HCT116 (cell line): ENCODE results near the gene HDAC7. TPM values are rescaled to one million over a fixed set of nuclear protein-coding genes. Genes with fewer than 3 reads are reported as not detected.

Source experiments
- ATAC-seq: fragments of 200-7000 bp; cut with Tn5 transposase; 2 replicates; pipeline ENCODE4 v1.9.1; 2020; ENCODE audit warnings: mild to moderate bottlenecking, moderate library complexity
- BruUV-seq: library from RNA; stranded (reverse); fragments of 400-500 nt; replicated peaks from 2 replicates; lab custom pipeline; 2021; lab: Mats Ljungman, UMichigan
- CTCF ChIA-PET: fragments of 300-600 bp; sonication (Branson Sonifier 250); formaldehyde crosslinking; loops from one replicate; lab custom pipeline; 2021; ENCODE audit warnings: antibody characterized with exemption; lab: Charles Lee
- POLR2A ChIA-PET: fragments of 300-600, 350-600 bp; sonication (Branson Sonifier 250); formaldehyde crosslinking; loops from one replicate; lab custom pipeline; 2021; ENCODE audit warnings: antibody characterized with exemption; lab: Charles Lee
- RAD21 ChIA-PET, 2 experiments: fragments of 300-600 bp; sonication (Branson Sonifier 250); formaldehyde crosslinking; loops; one replicate each; lab custom pipeline; 2023; ENCODE audit warnings: low total read pairs in 2 of 2; ENCODE audit not compliant: uncharacterized antibody in 2 of 2, unreplicated experiment in 2 of 2, low non-redundant PET in 1 of 2; lab: Charles Lee
- DNase-seq: peaks from one replicate; pipeline ENCODE4 v3.0.0-alpha.2; 2010; ENCODE audit warnings: low read depth, low spot score
- H2AFZ ChIP-seq: fragments of 200-600 bp; shearing (Covaris generic), sonication (generic); 2 replicates; pipeline ENCODE4 v1.6.1; 2017; ENCODE audit warnings: low read depth, mixed run types, mixed read lengths, antibody characterized with exemption, low read length; ENCODE audit not compliant: poor library complexity, severe bottlenecking
- H3K27ac ChIP-seq: 2 replicates; pipeline ENCODE4 v1.5.1; 2012; ENCODE audit warnings: low read depth, low read length
- H3K27me3 ChIP-seq: fragments of 200-600 bp; sonication (generic); 2 replicates; pipeline ENCODE4 v1.6.1; 2016; ENCODE audit warnings: mixed run types, low read length, mixed read lengths; ENCODE audit not compliant: insufficient read depth
- H3K36me3 ChIP-seq, 2 experiments: fragments of 200-500 bp in 1 of 2; fragments of 200-600 bp in 1 of 2; sonication (Bioruptor generic) in 1 of 2; sonication (generic) in 1 of 2; 2 replicates each; pipeline versions ENCODE4 v1.5.1 to v1.6.1; 2014 to 2016; ENCODE audit warnings: low read length in 2 of 2, inconsistent platforms in 1 of 2, mixed read lengths in 1 of 2, mixed run types in 1 of 2; ENCODE audit not compliant: insufficient read depth in 2 of 2, control insufficient read depth in 1 of 2
- H3K4me1 ChIP-seq, 2 experiments: fragments of 200-600 bp in 1 of 2; sonication (generic) in 1 of 2; 2 replicates each; pipeline versions ENCODE4 v1.5.1 to v1.6.1; 2012 to 2017; ENCODE audit warnings: low read length in 2 of 2, inconsistent platforms in 1 of 2, mild to moderate bottlenecking in 1 of 2, mixed read lengths in 1 of 2, mixed run types in 1 of 2, moderate library complexity in 1 of 2; ENCODE audit not compliant: insufficient read depth in 2 of 2, control insufficient read depth in 1 of 2
- H3K4me2 ChIP-seq: fragments of 200-600 bp; sonication (generic); 2 replicates; pipeline ENCODE4 v1.6.1; 2017; ENCODE audit warnings: mixed run types, low read length, mixed read lengths
- H3K4me3 ChIP-seq, 2 experiments: fragments of 200-600 bp in 1 of 2; sonication (generic) in 1 of 2; replicated peaks in 1 of 2; 2 replicates each; pipeline ENCODE4 v1.5.1; 2011 to 2016; ENCODE audit warnings: low read length in 2 of 2, control low read depth in 1 of 2, low read depth in 1 of 2, mild to moderate bottlenecking in 1 of 2, mixed read lengths in 1 of 2, mixed run types in 1 of 2
- H3K79me2 ChIP-seq: fragments of 200-600 bp; sonication (generic); 2 replicates; pipeline ENCODE4 v1.6.1; 2017; ENCODE audit warnings: mild to moderate bottlenecking, mixed run types, low read length, moderate library complexity, mixed read lengths; ENCODE audit not compliant: insufficient read depth
- H3K9ac ChIP-seq: fragments of 200-600 bp; sonication (generic); 2 replicates; pipeline ENCODE4 v1.6.1; 2016; ENCODE audit warnings: low read length, mixed read lengths
- H3K9me2 ChIP-seq: fragments of 200-600 bp; sonication (generic), shearing (Covaris generic); 2 replicates; pipeline ENCODE4 v1.6.1; 2017; ENCODE audit warnings: mixed run types, mild to moderate bottlenecking, moderate library complexity; ENCODE audit not compliant: insufficient read depth
- H3K9me3 ChIP-seq, 2 experiments: fragments of 200-500 bp in 1 of 2; fragments of 200-600 bp in 1 of 2; sonication (Bioruptor generic) in 1 of 2; sonication (generic) in 1 of 2; 2 replicates each; pipeline ENCODE4 v1.6.1; 2014 to 2017; ENCODE audit warnings: low read length in 2 of 2, mixed read lengths in 2 of 2, inconsistent platforms in 1 of 2, low read depth in 1 of 2, mild to moderate bottlenecking in 1 of 2, mixed run types in 1 of 2, moderate library complexity in 1 of 2; ENCODE audit not compliant: control insufficient read depth in 1 of 2, insufficient read depth in 1 of 2
- H4K20me1 ChIP-seq: fragments of 200-600 bp; sonication (generic), shearing (Covaris generic); 2 replicates; pipeline ENCODE4 v1.6.1; 2017; ENCODE audit warnings: mixed run types, mild to moderate bottlenecking, moderate library complexity; ENCODE audit not compliant: insufficient read depth
- CBX3 ChIP-seq: IDR thresholded peaks from 2 replicates; pipeline ENCODE4 v1.6.1; 2012; ENCODE audit warnings: low read depth
- CEBPB ChIP-seq: IDR thresholded peaks from 2 replicates; pipeline ENCODE4 v1.6.1; 2012; ENCODE audit warnings: low read depth
- CTCF ChIP-seq, 3 experiments: fragments of 200-600 bp in 1 of 3; sonication (generic) in 1 of 3; IDR thresholded peaks in 2 of 3; conservative IDR thresholded peaks in 1 of 3; 2 replicates each; pipeline ENCODE4 v1.5.1; 2012 to 2017; ENCODE audit warnings: low read depth in 2 of 3, low read length in 2 of 3, antibody characterized with exemption in 1 of 3, borderline replicate concordance in 1 of 3, control low read depth in 1 of 3, mild to moderate bottlenecking in 1 of 3, mixed read lengths in 1 of 3, mixed run types in 1 of 3, moderate library complexity in 1 of 3; ENCODE audit not compliant: insufficient read depth in 1 of 3
- EGR1 ChIP-seq: IDR thresholded peaks from 2 replicates; pipeline ENCODE4 v1.6.1; 2012; ENCODE audit warnings: low read depth
- EZH2 ChIP-seq: fragments of 200-600 bp; sonication (generic); IDR thresholded peaks from 2 replicates; pipeline ENCODE4 v1.6.1; 2017; ENCODE audit warnings: antibody characterized with exemption, mixed run types
- FOSL1 ChIP-seq: IDR thresholded peaks from 2 replicates; pipeline ENCODE4 v1.6.1; 2012; ENCODE audit warnings: low read depth
- MAX ChIP-seq: IDR thresholded peaks from 2 replicates; pipeline ENCODE4 v1.6.1; 2012
- POLR2A ChIP-seq: IDR thresholded peaks from 2 replicates; pipeline ENCODE4 v1.7.0; 2011; ENCODE audit warnings: borderline replicate concordance; ENCODE audit not compliant: insufficient read depth, insufficient read length; ENCODE audit errors: extremely low read depth
- SP1 ChIP-seq: IDR thresholded peaks from 2 replicates; pipeline ENCODE4 v1.6.1; 2012; ENCODE audit warnings: low read depth
- YY1 ChIP-seq: IDR thresholded peaks from 2 replicates; pipeline ENCODE4 v1.6.1; 2011; ENCODE audit warnings: low read length, low read depth, moderate library complexity, mild to moderate bottlenecking; ENCODE audit not compliant: insufficient replicate concordance; ENCODE audit errors: extremely low read depth
- ZBTB33 ChIP-seq: IDR thresholded peaks from 2 replicates; pipeline ENCODE4 v1.6.1; 2011; ENCODE audit warnings: mild to moderate bottlenecking, low read length, moderate library complexity; ENCODE audit not compliant: insufficient replicate concordance; ENCODE audit errors: extremely low read depth
- ZNF274 ChIP-seq: fragments of 200-500 bp; sonication (Bioruptor generic); IDR thresholded peaks from 2 replicates; pipeline ENCODE4 v1.6.1; 2014; ENCODE audit warnings: mild to moderate bottlenecking, low read depth, low read length, inconsistent platforms
- intact Hi-C: fragments of 100-400 bp; cut with micrococcal nuclease; formaldehyde crosslinking; loops from 2 replicates; pipeline ENCODE4 v1.10.0; 2022
- total RNA-seq: library from RNA; stranded (reverse); gene quantifications from one replicate; pipeline ENCODE4 v1.2.1, GENCODE V29; 2021; ENCODE audit not compliant: unreplicated experiment
- TF ChIP-seq, protein P1 (sequence below): IDR thresholded peaks from 2 replicates; pipeline ENCODE4 v1.6.1; 2012

HDAC7 gene
- total RNA-seq, 1 experiment from 2014 or later, result 38.1 TPM

DNA sequence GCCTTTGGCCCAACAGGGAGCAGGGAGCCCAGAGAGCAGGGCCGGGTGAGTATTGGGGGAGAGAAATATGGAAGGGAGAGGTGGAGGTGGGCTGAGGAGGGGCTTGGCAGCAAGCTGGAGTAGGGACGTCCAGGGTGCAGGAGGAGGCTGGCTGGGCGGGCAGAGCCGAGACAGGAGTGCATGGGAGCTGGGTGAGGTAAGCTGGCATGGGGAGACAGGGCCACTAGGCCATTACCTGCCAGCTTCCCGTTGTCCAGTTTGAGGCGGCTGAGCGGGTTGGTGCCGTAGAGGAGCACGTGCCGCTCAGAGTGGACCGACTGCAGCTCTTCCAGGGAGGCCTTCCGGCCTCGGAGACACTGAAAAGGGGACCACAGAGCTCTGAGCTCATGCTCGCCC, 28.4 kb downstream of the HDAC7 start:
- intact Hi-C loops, result no loop called here
- H3K79me2 ChIP-seq, result no peaks in the 10 kb centered on the region
- no peaks in the 10 kb centered on the region for H3K9me2 ChIP-seq
- ATAC-seq (no peak), DNase-seq (no peak)
- no peak overlapping the region for H3K9ac ChIP-seq
- H3K4me1 ChIP-seq, result no peaks in the 10 kb centered on the region
- no peaks in the 10 kb centered on the region for H4K20me1 ChIP-seq
- H3K9me3 ChIP-seq, result no peaks in the 10 kb centered on the region
- no peak overlapping the region for H2AFZ ChIP-seq
- no peak overlapping the region for H3K4me2 ChIP-seq
- H3K36me3 ChIP-seq, result peaks cover 16 to 17% of the 10 kb centered on the region in 2 experiments; a peak in 3 of 4 replicates
- no peak overlapping the region for H3K4me3 ChIP-seq
- RAD21 ChIA-PET, result no interaction called here
- no peak for TF ChIP-seq SP1
- no peak for TF ChIP-seq POLR2A
- TF ChIP-seq MAX, result no peak
- no peak for TF ChIP-seq EGR1
- TF ChIP-seq FOSL1, result no peak
- TF ChIP-seq, protein P1, sequence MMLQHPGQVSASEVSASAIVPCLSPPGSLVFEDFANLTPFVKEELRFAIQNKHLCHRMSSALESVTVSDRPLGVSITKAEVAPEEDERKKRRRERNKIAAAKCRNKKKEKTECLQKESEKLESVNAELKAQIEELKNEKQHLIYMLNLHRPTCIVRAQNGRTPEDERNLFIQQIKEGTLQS, result no peak
- no peak for TF ChIP-seq EZH2
- no peak for TF ChIP-seq CTCF (IDR thresholded peaks at IDR 0.05 in 2 of 3, conservative IDR thresholded peaks at IDR 0.05 in 1 of 3; ENCODE audit: borderline replicate concordance in 1 of 3, insufficient read depth in 1 of 3, low read depth in 2 of 3, low read length in 2 of 3)
- TF ChIP-seq YY1, result no peak
- no peak for TF ChIP-seq ZBTB33
- no peak for TF ChIP-seq CEBPB
- no peak for TF ChIP-seq ZNF274
- no peak for TF ChIP-seq CBX3
- no TSS peak for BruUV-seq
- H3K27me3 ChIP-seq, result no peaks in the 10 kb centered on the region
- CTCF ChIA-PET, result interaction anchor here (1.2 to 2.1 kb wide), 2 partner anchors 12 to 47 kb away, joined by 3 to 9 read pairs; no protein-coding TSS in a partner anchor
- POLR2A ChIA-PET, result no interaction called here
- no peak overlapping the region for H3K27ac ChIP-seq
